H1 (cell line): ENCODE measurements around the gene KIAA1614. TPM values are rescaled to one million over a fixed set of nuclear protein-coding genes. Genes with fewer than 3 reads are reported as not detected.

Source experiments
- CTCF ChIA-PET: fragments of 300-600 bp; sonication (Branson Sonifier 250); formaldehyde crosslinking; loops from one replicate; lab custom pipeline; 2021; ENCODE audit not compliant: partially characterized antibody; lab: Charles Lee
- POLR2A ChIA-PET: fragments of 300-600 bp; sonication (Branson Sonifier 250); formaldehyde crosslinking; loops from one replicate; lab custom pipeline; 2021; ENCODE audit warnings: inconsistent platforms; ENCODE audit not compliant: partially characterized antibody; lab: Charles Lee
- DNase-seq, 2 experiments: peaks; one replicate each; pipeline versions ENCODE4 v3.0.0 to v3.0.0-alpha.2; 2010 to 2022; ENCODE audit warnings: low spot score in 2 of 2, low read depth in 1 of 2, mixed read lengths in 1 of 2
- FAIRE-seq: peaks from 2 replicates; lab custom pipeline; 2011; peaks lifted over from hg19 to GRCh38; lab: Jason Lieb, UNC
- H2AFZ ChIP-seq: 2 replicates; pipeline ENCODE4 v1.8.1; 2012; ENCODE audit warnings: low read length, inconsistent platforms
- H2AK5ac ChIP-seq: 2 replicates; pipeline ENCODE4 v1.6.1; 2013; ENCODE audit warnings: low read depth, low read length
- H2BK120ac ChIP-seq: replicated peaks from 2 replicates; pipeline ENCODE3; 2013; ENCODE audit warnings: low read depth, low read length, inconsistent platforms
- H2BK12ac ChIP-seq: 2 replicates; pipeline ENCODE4 v1.6.1; 2013; ENCODE audit warnings: low read depth, low read length
- H2BK15ac ChIP-seq: 2 replicates; pipeline ENCODE4 v1.6.1; 2013; ENCODE audit warnings: low read length
- H2BK20ac ChIP-seq: 2 replicates; pipeline ENCODE4 v1.6.1; 2013; ENCODE audit warnings: low read length
- H2BK5ac ChIP-seq: 2 replicates; pipeline ENCODE4 v1.6.1; 2013; ENCODE audit warnings: low read depth, low read length
- H3K14ac ChIP-seq: 2 replicates; pipeline ENCODE4 v1.6.1; 2013; ENCODE audit warnings: inconsistent platforms; ENCODE audit not compliant: insufficient read length
- H3K18ac ChIP-seq: 2 replicates; pipeline ENCODE4 v1.6.1; 2013; ENCODE audit warnings: low read length; ENCODE audit errors: extremely low read depth
- H3K23ac ChIP-seq: 2 replicates; pipeline ENCODE4 v1.6.1; 2013; ENCODE audit warnings: inconsistent platforms; ENCODE audit not compliant: insufficient read length
- H3K23me2 ChIP-seq: 2 replicates; pipeline ENCODE4 v1.6.1; 2013; ENCODE audit warnings: low read depth, low read length
- H3K27ac ChIP-seq: 2 replicates; pipeline ENCODE4 v1.6.1; 2011; ENCODE audit warnings: low read depth, low read length, inconsistent platforms
- H3K27me3 ChIP-seq, 4 experiments: replicated peaks in 1 of 4; 1 replicate in 1 of 4; 2 replicates in 3 of 4; pipeline versions ENCODE4 v1.6.1 to v1.8.1; 2011 to 2013; ENCODE audit warnings: low read length in 3 of 4, mild to moderate bottlenecking in 3 of 4, inconsistent platforms in 2 of 4, mixed read lengths in 2 of 4, moderate library complexity in 1 of 4; ENCODE audit not compliant: control insufficient read depth in 3 of 4, insufficient read depth in 3 of 4; ENCODE audit errors: extremely low read depth in 1 of 4
- H3K36me3 ChIP-seq, 4 experiments: 2 replicates each; pipeline versions ENCODE4 v1.6.1 to v1.8.1; 2011 to 2013; ENCODE audit warnings: mild to moderate bottlenecking in 4 of 4, low read length in 3 of 4, moderate library complexity in 2 of 4, control low read depth in 1 of 4, inconsistent platforms in 1 of 4; ENCODE audit not compliant: insufficient read depth in 4 of 4, control insufficient read depth in 2 of 4
- H3K4ac ChIP-seq: replicated peaks from 2 replicates; pipeline ENCODE3; 2013; ENCODE audit warnings: low read length, low read depth, mixed read lengths, inconsistent platforms; ENCODE audit not compliant: insufficient read length
- H3K4me1 ChIP-seq, 4 experiments: replicated peaks in 1 of 4; 1 replicate in 1 of 4; 2 replicates in 3 of 4; pipeline versions ENCODE4 v1.6.1 to v1.8.1; 2011 to 2013; ENCODE audit warnings: low read length in 3 of 4, inconsistent platforms in 2 of 4, mixed read lengths in 1 of 4; ENCODE audit not compliant: insufficient read depth in 4 of 4, control insufficient read depth in 3 of 4
- H3K4me2 ChIP-seq, 2 experiments: 2 replicates each; pipeline versions ENCODE4 v1.6.1 to v1.8.1; 2011 to 2013; ENCODE audit warnings: low read depth in 2 of 2, low read length in 2 of 2, control low read depth in 1 of 2, inconsistent platforms in 1 of 2, mild to moderate bottlenecking in 1 of 2; ENCODE audit not compliant: insufficient read depth in 1 of 2
- H3K4me3 ChIP-seq, 4 experiments: fragments of 200-600, 300-600 bp in 1 of 4; sonication (generic), shearing (Covaris generic), sonication (Bioruptor Twin) in 1 of 4; 2 replicates each; pipeline versions ENCODE4 v1.5.1 to v1.8.1; 2011 to 2016; ENCODE audit warnings: low read length in 4 of 4, low read depth in 3 of 4, control low read depth in 2 of 4, inconsistent platforms in 2 of 4, mild to moderate bottlenecking in 2 of 4, mixed read lengths in 1 of 4, moderate library complexity in 1 of 4; ENCODE audit not compliant: insufficient read depth in 2 of 4; ENCODE audit errors: extremely low read depth in 1 of 4
- H3K56ac ChIP-seq: replicated peaks from 2 replicates; pipeline ENCODE3; 2013; ENCODE audit warnings: low read depth, mild to moderate bottlenecking, mixed read lengths, low read length, inconsistent platforms; ENCODE audit not compliant: insufficient read length
- H3K79me1 ChIP-seq: 2 replicates; pipeline ENCODE4 v1.6.1; 2013; ENCODE audit warnings: low read depth, low read length, control low read depth
- H3K79me2 ChIP-seq, 2 experiments: 2 replicates each; pipeline versions ENCODE4 v1.6.1 to v1.8.1; 2012 to 2013; ENCODE audit warnings: low read length in 2 of 2, mild to moderate bottlenecking in 2 of 2, inconsistent platforms in 1 of 2; ENCODE audit not compliant: insufficient read depth in 2 of 2, control insufficient read depth in 1 of 2
- H3K9ac ChIP-seq, 4 experiments: replicated peaks in 1 of 4; 1 replicate in 1 of 4; 2 replicates in 3 of 4; pipeline versions ENCODE4 v1.6.1 to v1.8.1; 2011 to 2013; ENCODE audit warnings: low read depth in 3 of 4, low read length in 3 of 4, control low read depth in 2 of 4, mild to moderate bottlenecking in 2 of 4, moderate library complexity in 2 of 4, inconsistent platforms in 1 of 4; ENCODE audit errors: extremely low read depth in 1 of 4
- H3K9me3 ChIP-seq, 2 experiments: 2 replicates each; pipeline versions ENCODE4 v1.6.1 to v1.8.1; 2012 to 2013; ENCODE audit warnings: mild to moderate bottlenecking in 2 of 2, moderate library complexity in 2 of 2, control low read depth in 1 of 2, inconsistent platforms in 1 of 2, low read depth in 1 of 2, low read length in 1 of 2, mixed read lengths in 1 of 2; ENCODE audit not compliant: insufficient read depth in 2 of 2
- H4K20me1 ChIP-seq, 2 experiments: replicated peaks in 1 of 2; 2 replicates each; pipeline versions ENCODE3 to v1.8.1; 2011 to 2013; ENCODE audit warnings: inconsistent platforms in 2 of 2, low read length in 2 of 2, mild to moderate bottlenecking in 1 of 2; ENCODE audit not compliant: insufficient read depth in 2 of 2, control insufficient read depth in 1 of 2
- H4K5ac ChIP-seq: 2 replicates; pipeline ENCODE4 v1.6.1; 2013; ENCODE audit warnings: low read length, low read depth, mixed read lengths, inconsistent platforms; ENCODE audit not compliant: insufficient read length
- H4K8ac ChIP-seq: 2 replicates; pipeline ENCODE4 v1.8.0; 2013; ENCODE audit warnings: mild to moderate bottlenecking, moderate library complexity, low read length, inconsistent platforms; ENCODE audit not compliant: insufficient read depth; ENCODE audit errors: extremely low read depth
- H4K91ac ChIP-seq: replicated peaks from 2 replicates; pipeline ENCODE3; 2013; ENCODE audit warnings: low read length, mixed read lengths, inconsistent platforms; ENCODE audit not compliant: insufficient read length
- BACH1 ChIP-seq: IDR thresholded peaks from 2 replicates; pipeline ENCODE4 v1.6.1; 2012; ENCODE audit warnings: low read length, improper control_type of control experiment
- EP300 ChIP-seq, 2 experiments: IDR thresholded peaks; 1 replicate in 1 of 2; 2 replicates in 1 of 2; pipeline ENCODE4 v1.6.1; 2011 to 2012; ENCODE audit warnings: low read depth in 2 of 2, low read length in 2 of 2, mild to moderate bottlenecking in 2 of 2, borderline replicate concordance in 1 of 2, inconsistent platforms in 1 of 2, moderate library complexity in 1 of 2
- KDM4A ChIP-seq: IDR thresholded peaks from one replicate; pipeline ENCODE4 v1.7.1; 2012; ENCODE audit warnings: low read depth, mild to moderate bottlenecking, moderate library complexity, low read length, inconsistent platforms; ENCODE audit not compliant: severe bottlenecking
- RFX5 ChIP-seq: IDR thresholded peaks from 2 replicates; pipeline ENCODE4 v1.6.1; 2011; ENCODE audit warnings: low read depth, low read length, improper control_type of control experiment, borderline replicate concordance
- TBP ChIP-seq: IDR thresholded peaks from 2 replicates; pipeline ENCODE4 v1.6.1; 2011; ENCODE audit warnings: low read depth, low read length, improper control_type of control experiment
- WGBS, 2 experiments: shearing (Covaris generic) in 1 of 2; methylation state at CpG; one replicate each; pipeline versions ENCODE4 v1.1.6 to v1.1.7; 2013 to 2015; ENCODE audit warnings: low lambda C conversion rate in 2 of 2, mixed read lengths in 2 of 2, inconsistent platforms in 1 of 2, low coverage in 1 of 2, missing lambda C conversion rate in 1 of 2; ENCODE audit not compliant: insufficient replicate concordance in 2 of 2, insufficient coverage in 1 of 2, insufficient read length in 1 of 2; ENCODE audit errors: extremely low coverage in 1 of 2, missing lambda C conversion rate in 1 of 2; 5-methylcytosine and 5-hydroxymethylcytosine counted together
- polyA plus RNA-seq, 7 experiments: library from polyadenylated mRNA; depleted of rRNA in 3 of 7; stranded (reverse) in 5 of 7; unstranded in 2 of 7; fragments of >200 nt in 5 of 7; fragments of 200-250 nt in 2 of 7; gene quantifications; 1 replicate in 5 of 7; 2 replicates in 1 of 7; 4 replicates in 1 of 7; pipeline versions ENCODE4 v1.2.1 to v1.2.3, GENCODE V29; 2011 to 2013; ENCODE audit warnings: missing spikeins in 2 of 7, mixed read lengths in 2 of 7
- total RNA-seq: library from RNA; stranded (reverse); fragmentation: NEBNext Ultra II Directional; extraction: Animal tissue kit (Norgen Biotek cat#: 25700); gene quantifications from 2 replicates; pipeline ENCODE4 v1.2.1, GENCODE V29; 2021

KIAA1614 gene
- total and polyA plus RNA-seq, 2 of the 8 experiments (the other 6 are each of a cell fraction or from before 2014, with no cell fraction given), result 1.3 to 3.1 TPM

DNA sequence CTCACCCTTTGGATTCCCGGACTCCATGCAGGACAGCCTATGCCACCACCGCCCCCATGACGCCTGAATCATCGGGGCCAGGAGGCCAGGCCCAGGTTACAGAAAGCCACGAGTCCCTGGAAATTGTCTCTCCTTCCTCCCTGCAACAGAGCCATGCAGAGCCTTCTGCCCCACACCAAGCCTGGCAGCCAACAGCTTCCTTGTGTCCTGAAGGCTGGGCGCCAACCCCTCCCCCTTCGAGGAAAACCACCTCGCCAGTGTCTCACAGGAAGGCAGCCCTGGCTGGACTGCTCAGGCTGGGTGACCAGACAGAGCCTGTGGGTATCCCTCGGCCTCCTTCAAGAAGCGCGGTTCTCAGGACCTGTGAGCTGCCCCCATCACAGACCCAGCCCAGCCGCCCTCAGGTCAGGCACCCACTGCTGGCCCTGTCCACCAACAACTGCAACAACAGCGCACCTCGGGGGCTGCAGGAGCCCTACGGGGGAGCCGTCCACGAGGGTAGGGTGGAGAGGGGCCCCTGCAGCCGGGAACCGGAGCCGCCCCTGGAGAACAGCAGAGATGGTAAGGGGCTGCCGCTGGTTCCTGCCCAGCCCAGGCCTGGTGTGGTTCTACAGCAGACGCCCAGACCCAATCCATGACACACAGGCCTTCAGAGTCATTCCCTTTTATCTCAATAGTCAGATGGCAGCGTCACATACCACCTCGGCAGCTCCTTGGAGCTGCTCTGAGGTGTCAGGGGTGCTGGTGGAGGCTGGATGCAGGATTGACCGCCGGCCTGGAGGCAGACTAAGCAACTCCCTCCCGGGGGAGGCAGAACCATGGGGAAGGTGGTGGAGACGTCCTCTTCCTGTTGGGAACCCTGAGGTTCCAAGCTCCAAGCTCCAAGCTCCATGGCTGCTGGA, 23.7 kb downstream of the KIAA1614 start:
- Histone ChIP-seq H3K14ac (no peak overlapping the region), H2BK120ac (no peak overlapping the region), H4K20me1 (peaks cover 0 to 4% of the 10 kb centered on the region in 2 experiments), H3K9ac (no peak overlapping the region), H2AFZ (no peak overlapping the region), H3K18ac (no peak overlapping the region; the same call in 1 of the 2 replicates), H3K27me3 (no peaks in the 10 kb centered on the region), H2BK20ac (no peak overlapping the region; the same call in 1 of the 2 replicates), H2AK5ac (no peak overlapping the region), H4K8ac (no peak overlapping the region), H2BK5ac (no peak overlapping the region), H3K4me1 (peaks cover 0 to 7% (median 2%) of the 10 kb centered on the region in 4 experiments; a peak in 3 of 7 replicates), H3K23ac (no peak overlapping the region), H4K91ac (no peak overlapping the region), H3K36me3 (peaks cover 0 to 3% (median under 1%) of the 10 kb centered on the region in 4 experiments; a peak in 1 of 8 replicates), H3K27ac (no peak overlapping the region), H3K4me3 (no peak overlapping the region), H3K9me3 (no peaks in the 10 kb centered on the region), H2BK12ac (no peak overlapping the region), H3K79me2 (no peaks in the 10 kb centered on the region), H3K4ac (no peak overlapping the region), H4K5ac (no peak overlapping the region), H3K23me2 (no peaks in the 10 kb centered on the region), H2BK15ac (no peak overlapping the region), H3K79me1 (no peaks in the 10 kb centered on the region), H3K4me2 (no peak overlapping the region), H3K56ac (no peak overlapping the region)
- 94% methylated on average over 27 of the region's 28 CpGs; no CpG with 5 or more reads in 1 of the 2 experiments for WGBS, 2 experiments
- FAIRE-seq, result no peak
- no peak for DNase-seq
- CTCF ChIA-PET, result interaction anchor here (1.1 to 1.2 kb wide), 3 partner anchors 11 to 206 kb away, joined by 3 to 4 read pairs (median 4); no protein-coding TSS in a partner anchor
- POLR2A ChIA-PET, result interaction anchor here (1.3 to 2.5 kb wide), 3 partner anchors 8 to 16 kb away, joined by 7 read pairs; no protein-coding TSS in a partner anchor
- TF ChIP-seq EP300 (IDR thresholded peaks at IDR 0.05; ENCODE audit: borderline replicate concordance in 1 of 2, low read depth in 2 of 2, low read length in 2 of 2) (no peak), BACH1 (no peak), KDM4A (no peak), RFX5 (no peak), TBP (no peak)
